ENCODE results near the gene ADCK2.
"Not testable (repeated sequence)": the region's sequence is repeated elsewhere in the genome, so short reads cannot be mapped to it uniquely, and the experiment has no call there.

Gene ADCK2

GRCh38 chr7:140646931-140647647 is 25.7 kb upstream of the ADCK2 start:
- DNase-seq = peak; percentile 94

- DNase-seq = no peak
These were observed 23.1 kb upstream of the ADCK2 start for GRCh38 chr7:140649556-140650205.

GRCh38 chr7:140650367-140650766 is 22.4 kb upstream of the ADCK2 start:
- no peak for DNase-seq

DNA sequence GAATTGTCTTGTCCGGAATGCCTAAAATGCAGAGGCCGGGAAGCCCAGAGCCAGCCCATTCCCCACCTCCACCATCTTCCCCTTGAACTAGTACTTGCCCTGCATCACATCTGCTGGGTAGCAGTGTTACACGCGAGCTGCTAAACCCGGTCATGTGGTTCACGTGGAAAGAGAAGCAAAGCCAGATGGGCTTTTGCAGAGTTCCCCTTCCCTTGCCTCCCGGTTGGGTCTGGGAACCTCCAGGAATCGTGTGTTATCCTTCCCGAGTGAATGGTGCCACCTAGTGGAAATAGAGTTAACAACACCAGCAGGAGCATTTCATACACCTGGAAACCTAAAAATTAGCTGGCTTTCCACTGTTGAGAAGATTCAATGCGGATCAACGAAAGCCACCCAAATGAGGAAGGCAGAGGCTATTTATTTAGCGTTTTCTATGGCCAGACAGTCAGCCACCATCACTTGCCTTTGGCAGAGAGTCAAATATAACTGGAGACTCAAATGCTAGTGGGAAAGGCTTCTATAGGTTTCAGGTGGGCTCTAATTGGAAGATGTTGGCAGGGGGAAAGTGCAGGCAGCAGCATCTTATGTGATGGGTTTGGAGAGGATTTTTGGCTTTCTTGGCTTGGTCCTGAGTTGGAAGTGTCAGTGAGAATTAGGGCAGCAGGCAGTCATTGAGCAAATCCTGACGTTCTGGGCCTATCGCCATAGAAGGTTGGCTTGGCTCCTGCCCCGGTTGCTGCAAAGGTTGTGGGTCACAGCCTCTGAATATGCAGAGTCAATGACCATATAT is 19.2 kb upstream of the ADCK2 start:
- DNase-seq = peak; percentile 93

GRCh38 chr7:140654109-140654387 is 18.7 kb upstream of the ADCK2 start:
- no peak for DNase-seq

GRCh38 chr7:140654661-140655060 is 18.1 kb upstream of the ADCK2 start:
- no peak for DNase-seq

GRCh38 chr7:140655511-140656408 is 17.0 kb upstream of the ADCK2 start:
- no peak for DNase-seq

DNA sequence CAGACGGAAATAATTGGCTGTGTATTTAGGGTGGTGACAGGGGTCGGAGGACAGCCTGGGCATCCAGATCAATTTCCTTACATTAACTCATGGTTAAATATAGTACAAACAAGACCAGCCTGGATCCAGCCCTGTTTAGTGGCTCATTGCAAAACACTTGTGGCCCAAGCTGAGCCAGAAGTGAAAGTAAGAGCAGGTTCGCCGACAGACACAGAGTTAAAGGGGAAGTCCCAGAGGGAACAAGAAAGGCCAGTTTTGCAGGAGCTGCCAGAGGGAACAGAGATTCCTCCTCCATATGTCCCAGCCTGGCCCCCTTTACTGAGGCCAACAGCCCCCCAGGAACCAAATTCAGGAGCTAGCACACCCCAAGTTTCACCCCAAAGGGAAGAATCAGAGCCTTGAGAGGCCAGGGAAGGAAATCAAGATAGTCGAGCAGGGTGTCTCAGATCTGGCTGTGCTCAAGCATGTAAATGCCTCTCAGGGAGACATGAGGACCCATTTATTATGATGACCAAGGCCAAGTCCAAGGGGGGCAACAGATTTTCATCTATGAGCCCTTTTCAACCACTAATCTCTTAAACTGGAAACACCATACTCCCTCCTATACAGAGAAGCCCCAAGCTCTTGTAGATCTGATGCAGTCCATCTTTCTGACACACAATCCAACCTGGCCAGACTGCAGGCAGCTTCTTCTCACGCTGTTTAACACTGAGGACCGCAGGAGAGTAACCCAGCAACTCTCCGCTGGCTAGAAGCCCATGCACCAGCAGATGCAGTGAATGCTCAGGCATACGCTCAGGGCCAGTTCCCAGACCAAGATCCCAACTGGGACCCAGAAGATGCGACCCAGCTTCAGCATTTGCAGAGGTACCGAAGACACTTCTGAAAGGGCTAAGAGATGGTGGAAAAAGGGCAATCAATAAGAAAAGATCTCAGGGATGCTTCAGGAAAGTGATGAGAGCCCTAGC is 15.9 kb upstream of the ADCK2 start:
- DNase-seq = peak; percentile 90

DNA sequence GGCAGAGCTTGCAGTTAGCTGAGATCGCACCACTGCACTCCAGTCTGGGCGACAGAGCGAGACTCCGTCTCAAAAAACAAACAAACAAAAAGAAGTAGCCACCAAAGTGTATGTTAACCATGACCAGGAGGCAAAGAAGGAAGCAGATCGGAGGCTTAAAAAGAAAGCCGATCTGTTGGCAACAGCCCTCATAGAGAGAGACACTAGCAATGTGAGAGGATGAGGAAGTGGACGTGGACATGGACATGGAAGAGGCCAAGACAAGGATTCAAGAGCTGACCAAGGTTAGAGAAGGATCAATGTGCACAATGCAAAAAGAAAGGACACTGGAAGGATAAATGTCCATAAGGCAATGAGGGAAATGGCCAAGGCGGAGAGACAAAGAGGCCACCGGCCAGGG is 14.9 kb upstream of the ADCK2 start:
- no peak for DNase-seq

DNA sequence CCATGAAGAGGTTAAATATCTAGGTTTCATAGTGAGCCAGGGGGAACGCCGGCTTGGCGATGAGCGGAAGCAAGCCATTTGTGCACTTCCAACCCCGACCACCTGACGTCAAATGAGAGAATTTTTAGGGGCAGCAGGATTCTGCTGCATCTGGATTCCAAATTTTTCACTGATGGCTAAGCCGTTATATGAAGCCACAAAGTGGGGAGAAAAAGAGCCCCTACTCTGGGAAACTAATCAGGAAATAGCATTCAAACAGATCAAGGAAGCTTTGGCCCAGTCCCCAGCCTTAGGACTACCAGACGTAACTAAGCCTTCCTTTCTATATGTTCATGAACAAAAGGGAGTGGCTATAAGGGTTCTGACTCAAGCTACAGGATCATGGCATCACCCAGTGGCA is 12.9 kb upstream of the ADCK2 start:
- DNase-seq = no peak

DNA sequence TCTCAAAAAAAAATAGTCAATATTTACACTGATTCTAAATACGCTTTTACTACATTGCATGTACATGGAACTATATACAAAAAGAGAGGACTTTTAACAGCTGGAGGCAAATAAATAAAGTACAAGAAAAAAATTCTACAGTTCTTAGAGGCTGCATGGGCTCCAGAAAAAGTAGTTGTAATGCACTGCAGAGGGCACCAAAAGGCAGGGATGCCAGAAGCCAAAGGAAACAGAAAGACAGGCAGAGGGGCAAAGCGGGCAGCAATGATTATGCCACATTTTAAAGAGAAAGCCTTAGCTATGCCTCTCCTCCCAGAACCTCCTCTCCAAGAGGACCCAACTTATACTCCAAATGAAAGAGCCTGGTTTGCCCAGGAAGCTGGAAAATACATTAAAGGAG is 11.6 kb upstream of the ADCK2 start:
- DNase-seq = peak; percentile 33

DNA sequence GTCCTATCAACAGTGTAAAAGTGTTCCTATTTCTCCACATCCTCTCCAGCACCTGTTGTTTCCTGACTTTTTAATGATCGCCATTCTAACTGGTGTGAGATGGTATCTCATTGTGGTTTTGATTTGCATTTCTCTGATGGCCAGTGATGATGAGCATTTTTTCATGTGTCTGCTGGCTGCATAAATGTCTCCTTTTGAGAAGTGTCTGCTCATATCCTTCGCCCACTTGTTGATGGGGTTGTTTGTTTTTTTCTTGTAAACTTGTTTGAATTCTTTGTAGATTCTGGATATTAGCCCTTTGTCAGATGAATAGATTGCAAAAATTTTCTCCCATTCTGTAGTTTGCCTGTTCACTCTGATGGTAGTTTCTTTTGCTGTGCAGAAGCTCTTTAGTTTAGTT is 9.8 kb upstream of the ADCK2 start:
- DNase-seq = not testable (repeated sequence)

- DNase-seq = no peak
These were observed 5.3 kb upstream of the ADCK2 start for GRCh38 chr7:140667476-140667875.

DNA sequence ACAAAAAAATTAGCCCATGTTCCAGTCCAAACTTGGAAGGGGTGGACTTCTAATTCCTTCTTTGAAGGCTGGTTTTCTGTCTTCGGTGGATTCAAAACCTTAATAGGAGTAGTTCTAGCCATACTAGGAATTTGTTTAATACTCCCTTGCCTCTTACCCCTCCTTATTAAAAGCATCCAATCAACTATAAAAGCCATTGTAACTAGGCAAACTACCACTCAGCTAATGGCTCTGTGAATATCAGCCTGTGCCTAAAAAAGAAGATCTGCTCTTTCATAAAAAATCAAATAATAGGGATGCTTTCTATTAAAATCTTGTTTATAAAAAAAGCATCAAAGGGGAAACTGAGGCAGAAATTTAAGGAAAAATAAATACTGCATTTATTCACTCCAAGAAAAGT is 4.1 kb upstream of the ADCK2 start:
- DNase-seq = no peak

- no peak for DNase-seq
These were observed 3.4 kb upstream of the ADCK2 start for GRCh38 chr7:140669352-140669751.

DNA sequence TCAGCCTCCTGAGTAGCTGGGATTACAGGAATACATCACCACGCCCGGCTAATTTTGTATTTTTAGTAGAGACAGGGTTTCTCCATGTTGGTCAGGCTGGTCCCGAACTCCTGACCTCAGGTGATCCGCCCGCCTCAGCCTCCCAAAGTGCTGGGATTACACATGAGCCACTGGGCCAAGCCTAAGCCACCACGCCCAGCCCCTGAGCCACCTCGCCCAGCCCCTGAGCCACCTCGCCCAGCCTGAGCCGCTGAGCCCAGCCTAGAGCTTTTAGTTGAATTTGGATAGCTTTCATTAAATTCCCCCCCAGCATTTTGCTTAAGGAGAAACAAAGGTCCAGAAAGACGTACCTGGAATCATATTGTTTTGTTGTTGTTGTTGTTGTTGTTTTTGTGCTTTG is 2.9 kb upstream of the ADCK2 start:
- DNase-seq = not testable (repeated sequence)

GRCh38 chr7:140670343-140670935 is 2.3 kb upstream of the ADCK2 start:
- no peak for DNase-seq

- DNase-seq = no peak
These were observed 779 bp upstream of the ADCK2 start for GRCh38 chr7:140671966-140672365.

DNA sequence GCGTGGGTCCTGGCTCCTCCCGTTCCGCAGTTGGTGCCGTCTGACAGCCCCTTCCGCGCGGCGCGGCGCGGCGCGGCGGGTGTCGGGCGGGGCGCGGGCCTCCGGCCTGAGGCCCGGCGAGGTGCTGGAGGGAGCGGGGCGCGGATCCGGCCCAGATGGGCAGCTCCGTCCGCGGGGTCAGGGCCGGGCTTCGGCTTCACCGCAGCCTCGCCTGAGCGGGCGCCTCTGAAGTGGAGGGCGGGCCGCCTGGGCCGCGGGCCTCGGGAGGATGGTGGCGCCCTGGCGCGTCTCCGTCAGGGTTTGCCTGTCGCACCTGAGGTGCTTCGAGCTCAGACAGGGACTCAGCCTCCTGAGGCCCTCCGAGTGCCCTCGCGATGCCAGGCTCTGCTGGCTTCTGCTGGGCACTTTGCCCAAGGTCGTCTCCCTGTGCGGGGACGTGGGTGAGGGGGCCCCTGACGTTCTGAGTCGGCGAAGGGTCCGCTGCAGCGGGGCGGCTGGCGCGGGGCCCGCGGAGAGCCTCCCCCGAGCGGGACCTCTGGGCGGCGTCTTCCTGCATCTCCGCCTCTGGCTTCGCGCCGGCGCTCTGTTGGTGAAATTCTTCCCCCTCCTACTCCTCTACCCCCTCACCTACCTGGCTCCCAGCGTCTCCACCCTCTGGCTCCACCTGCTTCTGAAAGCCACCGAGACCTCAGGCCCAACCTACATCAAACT is 473 bp downstream of the ADCK2 start:
- DNase-seq = peak; percentile 84

GRCh38 chr7:140673774-140674155 is 1.0 kb downstream of the ADCK2 start:
- DNase-seq = peak; percentile 71

DNA sequence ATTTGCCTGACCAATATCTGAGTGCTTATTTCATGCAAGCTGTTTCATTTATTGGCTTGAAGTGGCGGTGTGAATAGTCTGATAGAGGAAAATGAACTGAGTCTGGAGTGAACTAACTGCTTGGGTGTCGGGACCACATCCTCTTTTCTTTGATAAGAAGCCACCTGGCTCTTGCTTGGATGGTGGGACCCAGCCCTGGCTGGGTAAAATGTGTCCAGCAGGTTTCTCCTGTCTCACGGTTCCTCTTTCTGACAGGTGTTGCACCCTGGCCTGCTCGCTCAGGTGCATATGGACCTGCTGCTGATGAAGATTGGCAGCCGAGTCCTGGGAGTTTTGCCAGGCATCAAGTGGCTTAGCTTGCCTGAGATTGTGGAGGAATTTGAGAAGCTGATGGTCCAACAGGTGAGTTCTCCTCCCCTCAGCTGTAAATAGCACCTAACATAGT is 1.6 kb downstream of the ADCK2 start:
- DNase-seq = peak; percentile 74

Data from DMS53 (cell line).